Right renal pelvis (tissue), 4 donors: ENCODE data around the gene GGCX. TPM values are rescaled to one million over a fixed set of nuclear protein-coding genes. Genes with fewer than 3 reads are reported as not detected.
"Not testable (repeated sequence)": the region's sequence is repeated elsewhere in the genome, so short reads cannot be mapped to it uniquely, and the experiment has no call there.

Experiments
- DNase-seq, 4 donors: peaks; one replicate each; pipeline ENCODE4 v3.0.0-alpha.2; 2013; ENCODE audit warnings: low read depth in 4 of 4, low spot score in 3 of 4, missing footprints in 1 of 4
- polyA plus RNA-seq, 4 donors: library from polyadenylated mRNA; unstranded; fragments of 120-200 nt; gene quantifications; one replicate each; pipeline ENCODE4 v1.2.1, GENCODE V29; 2013; ENCODE audit not compliant: insufficient read length in 4 of 4

Gene GGCX
- polyA plus RNA-seq, 4 donors: 39.1 to 45.8 (median 42.2) TPM

- DNase-seq: peak; percentile 89 to 96 (median 94)
These were observed 34.2 kb upstream of the GGCX start, which contains the start of gene RNF181 for GRCh38 chr2:85595301-85596025. Gene RNF181, plus strand, starts transcription at chr2:85595745. Its CDS starts 19 bp downstream, at chr2:85595764.

GRCh38 chr2:85594715-85595300 is 33.5 kb upstream of the GGCX start:
- DNase-seq: no peak

GRCh38 chr2:85593023-85593422 is 31.7 kb upstream of the GGCX start:
- DNase-seq: no peak

GRCh38 chr2:85592299-85592698 is 31.0 kb upstream of the GGCX start:
- DNase-seq: not testable (repeated sequence)

- DNase-seq: no peak
These were observed 30.3 kb upstream of the GGCX start for GRCh38 chr2:85591563-85591962.

GRCh38 chr2:85590950-85591349 is 29.7 kb upstream of the GGCX start:
- no peak for DNase-seq

GRCh38 chr2:85589982-85590791 is 28.9 kb upstream of the GGCX start:
- DNase-seq: no peak

GRCh38 chr2:85589181-85589580 is 27.9 kb upstream of the GGCX start:
- no peak for DNase-seq

- DNase-seq: no peak
These were observed 27.4 kb upstream of the GGCX start for GRCh38 chr2:85588645-85589044.

- no peak for DNase-seq
These were observed 26.9 kb upstream of the GGCX start for GRCh38 chr2:85588236-85588635.

- DNase-seq: no peak
These were observed 24.4 kb upstream of the GGCX start for GRCh38 chr2:85585781-85586105.

GRCh38 chr2:85584857-85585780 is 23.8 kb upstream of the GGCX start:
- no peak for DNase-seq

GRCh38 chr2:85584354-85584856 is 23.1 kb upstream of the GGCX start, which contains the start of gene VAMP5:
Gene VAMP5, plus strand, starts transcription at chr2:85584431. Its CDS starts 60 bp downstream, at chr2:85584491.
- DNase-seq: no peak

GRCh38 chr2:85583667-85584353 is 22.5 kb upstream of the GGCX start:
- no peak for DNase-seq

GRCh38 chr2:85582492-85582891 is 21.2 kb upstream of the GGCX start:
- no peak for DNase-seq

GRCh38 chr2:85580206-85580605 is 18.9 kb upstream of the GGCX start:
- DNase-seq: no peak

GRCh38 chr2:85579266-85579935 is 18.1 kb upstream of the GGCX start:
- DNase-seq: no peak

- no peak for DNase-seq
These were observed 17.2 kb upstream of the GGCX start for GRCh38 chr2:85578243-85579180.
